ENCODE measurements around the gene TIGAR. TPM values are rescaled to one million over a fixed set of nuclear protein-coding genes. Genes with fewer than 3 reads are reported as not detected.

TIGAR gene
- total RNA-seq, 2 donors from 2014 or later = 3.7 to 4.2 TPM

DNA sequence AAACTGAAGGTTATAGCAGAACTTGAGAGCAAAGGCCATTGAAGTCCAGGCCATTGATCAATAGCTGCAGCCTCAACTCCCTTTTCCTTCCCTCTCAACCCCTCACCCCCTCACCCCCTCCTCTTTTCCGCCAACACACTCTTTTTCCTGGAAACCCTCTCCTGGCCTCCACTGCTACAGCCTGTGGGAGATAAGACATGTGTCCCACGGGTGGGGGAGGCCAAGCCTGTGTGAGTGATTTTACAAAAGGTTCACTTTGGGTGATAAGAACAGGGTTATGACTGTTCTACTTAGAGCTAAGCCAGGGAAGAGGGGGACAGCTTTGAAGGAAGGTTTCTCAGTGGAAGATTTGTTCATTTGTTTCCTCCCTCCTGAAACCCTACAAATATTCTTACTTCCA is 67.6 kb downstream of the TIGAR start:
- no peaks in the 10 kb centered on the region for H3K27me3 ChIP-seq
- no peak for DNase-seq (ENCODE audit: low spot score)
- TF ChIP-seq, protein P1, sequence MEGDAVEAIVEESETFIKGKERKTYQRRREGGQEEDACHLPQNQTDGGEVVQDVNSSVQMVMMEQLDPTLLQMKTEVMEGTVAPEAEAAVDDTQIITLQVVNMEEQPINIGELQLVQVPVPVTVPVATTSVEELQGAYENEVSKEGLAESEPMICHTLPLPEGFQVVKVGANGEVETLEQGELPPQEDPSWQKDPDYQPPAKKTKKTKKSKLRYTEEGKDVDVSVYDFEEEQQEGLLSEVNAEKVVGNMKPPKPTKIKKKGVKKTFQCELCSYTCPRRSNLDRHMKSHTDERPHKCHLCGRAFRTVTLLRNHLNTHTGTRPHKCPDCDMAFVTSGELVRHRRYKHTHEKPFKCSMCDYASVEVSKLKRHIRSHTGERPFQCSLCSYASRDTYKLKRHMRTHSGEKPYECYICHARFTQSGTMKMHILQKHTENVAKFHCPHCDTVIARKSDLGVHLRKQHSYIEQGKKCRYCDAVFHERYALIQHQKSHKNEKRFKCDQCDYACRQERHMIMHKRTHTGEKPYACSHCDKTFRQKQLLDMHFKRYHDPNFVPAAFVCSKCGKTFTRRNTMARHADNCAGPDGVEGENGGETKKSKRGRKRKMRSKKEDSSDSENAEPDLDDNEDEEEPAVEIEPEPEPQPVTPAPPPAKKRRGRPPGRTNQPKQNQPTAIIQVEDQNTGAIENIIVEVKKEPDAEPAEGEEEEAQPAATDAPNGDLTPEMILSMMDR (IDR thresholded peaks at IDR 0.05) = no peak
- H3K36me3 ChIP-seq = no peaks in the 10 kb centered on the region
- H3K27ac ChIP-seq = no peak overlapping the region
- peaks cover 0 to 8% of the 10 kb centered on the region in 2 donors for H3K4me1 ChIP-seq
- H3K4me3 ChIP-seq = no peak overlapping the region
- no peaks in the 10 kb centered on the region for H3K9me3 ChIP-seq

DNA sequence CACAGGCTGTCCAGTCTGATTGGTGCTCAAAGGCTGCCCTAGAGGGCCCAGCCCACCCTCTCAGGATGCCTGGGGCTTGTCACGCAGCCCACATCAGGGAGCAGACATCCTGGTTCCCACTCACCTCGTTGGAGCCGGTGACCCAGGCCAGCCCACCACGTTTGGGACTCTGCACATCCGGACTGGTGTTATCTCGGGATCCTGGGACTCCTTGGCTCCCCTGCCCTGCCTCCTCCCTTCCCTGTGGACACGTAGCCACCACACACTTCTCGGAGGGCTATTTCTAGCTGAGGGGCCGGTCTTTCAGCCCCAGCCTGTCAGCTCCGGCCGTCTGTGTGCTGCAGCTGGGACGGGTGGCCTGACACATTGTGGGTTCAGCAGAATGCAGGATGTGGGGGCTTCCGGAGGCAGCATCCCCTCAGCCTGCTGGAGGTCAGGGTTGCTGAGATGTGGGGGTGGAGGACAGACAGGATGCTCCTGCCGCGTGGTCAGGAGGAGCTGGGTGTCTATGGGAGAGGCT is 71.3 kb downstream of the TIGAR start:
- TF ChIP-seq, protein P1 (IDR thresholded peaks at IDR 0.05) = no peak
- Histone ChIP-seq H3K9me3 (no peaks in the 10 kb centered on the region), H3K4me3 (no peak overlapping the region), H3K36me3 (no peaks in the 10 kb centered on the region), H3K27me3 (no peaks in the 10 kb centered on the region), H3K27ac (no peak overlapping the region), H3K4me1 (peaks cover 0 to 8% of the 10 kb centered on the region in 2 donors)
- DNase-seq (ENCODE audit: low spot score) = no peak

DNA sequence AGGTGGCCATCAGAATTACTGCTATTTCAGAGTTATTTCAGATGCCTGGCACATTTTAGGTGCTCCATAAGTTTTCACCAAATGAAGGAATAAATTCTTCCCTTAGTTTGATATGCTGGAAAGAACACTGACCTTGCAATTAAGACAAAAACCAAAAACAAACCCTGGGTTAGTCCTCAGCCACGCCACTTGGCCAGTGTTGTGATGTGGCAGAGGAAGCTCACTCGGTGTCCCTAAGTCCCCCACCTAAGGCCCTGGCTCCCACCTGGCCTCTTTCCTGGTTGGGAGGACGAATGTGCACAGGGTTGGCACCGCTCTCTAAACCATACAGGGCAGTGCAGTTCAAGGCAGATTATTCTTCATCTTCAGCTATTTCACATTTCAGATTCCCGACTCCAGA is 72.2 kb downstream of the TIGAR start:
- DNase-seq (ENCODE audit: low spot score) = no peak
- TF ChIP-seq, protein P1 (IDR thresholded peaks at IDR 0.05) = no peak
- Histone ChIP-seq H3K36me3 (no peaks in the 10 kb centered on the region), H3K4me3 (no peak overlapping the region), H3K9me3 (no peaks in the 10 kb centered on the region), H3K27me3 (no peaks in the 10 kb centered on the region), H3K4me1 (peaks cover 0 to 8% of the 10 kb centered on the region in 2 donors), H3K27ac (no peak overlapping the region)

DNA sequence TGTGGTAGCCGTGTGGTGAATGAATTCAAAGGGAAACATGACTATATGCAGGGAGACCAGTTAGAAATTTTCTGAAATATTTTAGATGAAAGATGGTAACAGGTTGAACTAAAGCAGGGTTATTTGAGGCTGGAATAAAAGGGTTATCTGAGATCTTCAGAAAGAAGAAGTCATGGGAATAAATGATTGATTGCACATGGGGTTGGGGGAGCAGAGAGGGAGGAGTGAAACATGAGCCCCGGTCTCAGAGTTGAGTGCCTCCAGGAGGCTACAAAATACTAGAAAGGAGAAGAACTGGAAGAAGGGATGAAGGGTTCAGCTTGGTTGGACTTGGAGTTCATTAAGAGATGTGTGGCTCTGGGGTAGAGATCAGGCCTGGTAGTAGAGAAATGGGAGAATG is 74.8 kb downstream of the TIGAR start:
- Histone ChIP-seq H3K9me3 (no peaks in the 10 kb centered on the region), H3K4me3 (no peak overlapping the region), H3K27ac (no peak overlapping the region), H3K27me3 (no peaks in the 10 kb centered on the region), H3K4me1 (peaks cover 0 to 8% of the 10 kb centered on the region in 2 donors), H3K36me3 (no peaks in the 10 kb centered on the region)
- DNase-seq (ENCODE audit: low spot score) = no peak
- TF ChIP-seq, protein P1 (IDR thresholded peaks at IDR 0.05) = no peak

GRCh38 chr12:4401117-4401516 is 80.1 kb downstream of the TIGAR start:
- Histone ChIP-seq H3K27me3 (no peaks in the 10 kb centered on the region), H3K4me3 (no peak overlapping the region), H3K27ac (no peak overlapping the region), H3K9me3 (no peaks in the 10 kb centered on the region), H3K4me1 (no peaks in the 10 kb centered on the region), H3K36me3 (no peaks in the 10 kb centered on the region)
- TF ChIP-seq, protein P1 (IDR thresholded peaks at IDR 0.05) = no peak
- no peak for DNase-seq (ENCODE audit: low spot score)

DNA sequence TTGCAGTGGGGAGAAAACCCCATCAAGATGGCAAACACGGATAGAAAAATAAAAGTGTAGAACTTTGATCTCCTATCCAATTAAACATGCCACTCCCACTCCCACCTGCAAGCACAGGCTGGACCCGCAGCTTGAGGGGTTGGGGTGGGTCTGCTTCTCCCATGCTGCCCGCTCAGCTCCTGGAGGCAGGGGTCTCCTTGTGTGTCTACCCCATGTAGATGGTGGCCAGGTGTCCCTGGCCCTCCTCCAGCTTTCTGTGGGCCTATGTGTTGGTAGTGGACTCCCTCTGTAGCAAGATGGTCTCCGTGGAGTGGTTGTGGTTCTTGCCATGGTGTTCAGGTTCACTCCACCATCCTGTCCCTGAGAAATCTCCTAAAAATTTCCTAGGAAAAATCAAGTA is 82.0 kb downstream of the TIGAR start:
- H3K27me3 ChIP-seq = no peaks in the 10 kb centered on the region
- no peaks in the 10 kb centered on the region for H3K36me3 ChIP-seq
- no peak for DNase-seq (ENCODE audit: low spot score)
- H3K9me3 ChIP-seq = no peaks in the 10 kb centered on the region
- H3K4me1 ChIP-seq = no peaks in the 10 kb centered on the region
- no peak overlapping the region for H3K4me3 ChIP-seq
- H3K27ac ChIP-seq = no peak overlapping the region
- TF ChIP-seq, protein P1 (IDR thresholded peaks at IDR 0.05) = no peak

All from right atrium auricular region (tissue), 2 donors.